Measurements from ENCODE around the gene RASA2. TPM values are rescaled to one million over a fixed set of nuclear protein-coding genes. Genes with fewer than 3 reads are reported as not detected.
"Not testable (repeated sequence)": the region's sequence is repeated elsewhere in the genome, so short reads cannot be mapped to it uniquely, and the experiment has no call there.

The RASA2 gene
- total RNA-seq, 2 donors from 2014 or later = 15.1 to 20.0 TPM

DNA sequence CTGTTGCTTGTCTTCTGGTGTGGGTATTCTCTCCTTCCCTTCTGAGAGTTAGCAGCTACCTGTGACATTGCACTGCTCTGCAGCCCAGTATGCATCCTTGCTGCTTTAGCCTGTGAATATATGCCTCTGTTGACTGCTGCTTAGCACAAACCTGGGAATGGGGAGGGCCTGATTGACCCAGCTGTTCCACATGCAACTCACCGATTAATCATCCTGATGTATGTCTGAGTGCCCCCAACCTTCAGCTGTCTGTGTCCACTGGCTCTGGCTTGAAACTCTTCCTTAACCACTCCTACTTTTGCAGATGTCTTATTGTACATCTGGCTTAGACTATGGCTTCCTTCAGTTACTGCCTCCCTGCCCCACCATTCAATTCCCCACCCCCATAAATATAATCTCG, 119.1 kb downstream of the RASA2 start:
- intact Hi-C loops (cut with DNase I, micrococcal nuclease) = no loop called here
- no peak for DNase-seq
- ATAC-seq = no peak

DNA sequence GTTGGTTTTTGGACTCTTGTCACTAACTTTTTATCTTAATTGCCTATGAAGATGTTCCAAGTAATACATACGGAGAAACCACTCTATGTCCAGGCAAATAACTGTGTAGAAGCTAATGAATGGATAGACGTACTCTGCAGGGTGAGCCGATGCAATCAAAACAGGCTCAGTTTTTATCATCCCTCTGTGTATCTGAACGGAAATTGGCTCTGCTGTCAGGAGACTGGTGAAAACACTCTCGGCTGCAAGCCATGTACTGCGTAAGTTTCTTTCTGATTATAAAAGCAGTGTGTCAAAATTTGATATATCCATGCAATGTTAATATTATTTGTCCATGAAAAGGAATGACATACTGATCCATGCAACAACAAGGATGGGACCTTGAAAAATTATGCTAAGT, 121.6 kb downstream of the RASA2 start:
- no peak for ATAC-seq
- intact Hi-C loops (cut with DNase I, micrococcal nuclease) = no loop called here
- no peak for DNase-seq

- ATAC-seq (no peak), DNase-seq (no peak)
- intact Hi-C loops (cut with DNase I, micrococcal nuclease) = no loop called here
Measured at GRCh38 chr3:141610939-141611338, 124.1 kb downstream of the RASA2 start.

DNA sequence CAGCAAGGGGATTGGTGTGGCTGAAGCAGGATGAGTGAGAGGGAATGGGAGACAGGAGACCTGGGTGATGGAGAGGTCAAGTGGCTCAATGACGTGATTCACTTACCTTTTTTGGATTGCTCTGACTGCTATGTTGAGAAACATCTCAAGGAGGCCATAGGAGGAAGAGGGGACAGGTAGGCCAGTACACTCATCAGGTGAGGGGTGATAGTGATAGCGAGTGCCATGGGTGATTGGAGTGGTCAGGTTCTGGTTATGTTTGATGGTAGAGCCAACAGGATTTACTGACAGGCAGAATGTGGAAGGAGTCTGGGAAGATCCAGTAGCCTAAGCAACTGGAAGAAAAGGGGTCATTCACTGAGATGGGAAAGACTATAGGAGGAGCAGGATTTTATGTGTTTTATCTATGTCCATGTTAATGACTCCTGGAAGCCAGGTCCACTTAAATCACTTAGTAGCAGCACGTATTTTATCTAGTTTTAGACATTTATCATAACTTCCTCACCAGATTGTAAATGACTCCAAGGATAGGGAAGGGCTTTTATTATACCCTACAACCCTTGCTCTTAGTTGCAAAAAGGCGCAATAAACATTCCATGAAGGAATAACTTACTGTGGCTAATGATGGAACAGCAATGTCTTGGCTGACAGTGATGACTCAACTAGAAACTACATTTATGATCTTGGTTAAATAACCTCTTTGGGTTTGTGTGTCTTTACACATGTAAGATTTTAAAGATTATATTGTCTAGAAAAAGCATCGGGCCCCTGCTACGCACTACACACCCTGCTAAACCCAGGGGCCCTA, 131.5 kb downstream of the RASA2 start:
- DNase-seq (no peak), ATAC-seq (peak; percentile 97)
- intact Hi-C loops (cut with DNase I, micrococcal nuclease) = no loop called here

- DNase-seq = no peak
- ATAC-seq = no peak
- intact Hi-C loops (cut with DNase I, micrococcal nuclease) = no loop called here
Measured at GRCh38 chr3:141618938-141619337, 132.1 kb downstream of the RASA2 start.

DNA sequence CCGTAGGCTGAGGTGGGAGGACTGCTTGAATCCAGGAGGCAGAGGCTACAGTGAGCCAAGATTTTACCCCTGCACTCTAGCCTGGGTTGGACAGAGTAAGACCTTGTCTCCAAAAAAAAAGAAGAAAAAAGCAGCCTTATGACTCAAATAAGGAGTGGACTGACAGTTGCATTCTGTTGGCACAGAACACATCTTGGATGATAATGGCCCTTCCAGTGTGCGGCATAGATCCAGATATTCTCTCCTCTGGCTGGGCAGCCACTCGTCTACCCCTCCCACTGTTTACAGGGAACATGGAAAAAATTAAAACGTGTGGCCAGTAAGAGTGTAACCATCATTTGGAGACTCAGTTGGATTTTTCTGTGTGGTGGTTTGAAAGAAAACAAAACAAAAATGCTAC, 132.6 kb downstream of the RASA2 start:
- intact Hi-C loops (cut with DNase I, micrococcal nuclease) = no loop called here
- ATAC-seq = no peak
- DNase-seq = no peak

GRCh38 chr3:141623691-141624090, 136.9 kb downstream of the RASA2 start:
- DNase-seq = no peak
- intact Hi-C loops (cut with DNase I, micrococcal nuclease) = no loop called here
- no peak for ATAC-seq

DNA sequence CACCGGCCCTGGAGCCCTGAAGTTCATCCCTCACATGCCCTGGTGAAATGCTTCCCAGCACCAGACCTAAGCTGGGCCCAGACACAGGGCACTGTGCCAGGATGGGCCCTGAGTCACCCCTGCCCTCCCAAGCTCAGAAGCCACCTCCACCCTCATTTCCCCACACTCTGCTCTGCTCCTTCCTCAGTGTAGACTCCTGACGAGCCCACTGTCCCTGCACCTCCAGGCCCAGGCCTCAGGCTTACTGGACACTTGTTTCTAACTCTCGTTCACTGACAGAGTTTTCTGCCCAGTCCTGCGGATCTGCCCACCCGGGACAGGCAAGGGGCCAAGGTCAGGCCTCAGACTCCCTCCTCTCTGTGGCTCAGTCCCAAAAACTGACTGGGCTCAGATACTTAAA, 138.7 kb downstream of the RASA2 start:
- intact Hi-C loops (cut with DNase I, micrococcal nuclease) = no loop called here
- no peak for DNase-seq
- ATAC-seq = no peak

DNA sequence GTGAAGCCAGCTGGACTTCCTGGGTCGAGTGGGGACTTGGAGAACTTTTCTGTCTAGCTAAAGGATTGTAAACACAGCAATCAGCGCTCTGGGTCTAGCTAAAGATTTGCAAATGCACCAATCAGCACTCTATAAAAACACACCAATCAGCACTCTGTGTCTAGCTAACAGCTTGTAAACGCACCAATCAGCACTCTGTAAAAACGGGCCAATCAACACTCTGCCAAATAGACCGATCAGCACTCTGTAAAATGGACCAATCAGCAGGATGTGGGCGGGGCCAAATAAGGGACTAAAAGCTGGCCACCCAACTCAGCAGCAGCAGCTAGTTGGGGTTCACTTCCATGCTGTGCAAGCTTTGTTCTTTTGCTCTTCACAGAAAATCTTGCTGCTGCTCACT, 141.5 kb downstream of the RASA2 start:
- ATAC-seq; intact Hi-C loops (cut with DNase I, micrococcal nuclease): not testable (repeated sequence)

DNA sequence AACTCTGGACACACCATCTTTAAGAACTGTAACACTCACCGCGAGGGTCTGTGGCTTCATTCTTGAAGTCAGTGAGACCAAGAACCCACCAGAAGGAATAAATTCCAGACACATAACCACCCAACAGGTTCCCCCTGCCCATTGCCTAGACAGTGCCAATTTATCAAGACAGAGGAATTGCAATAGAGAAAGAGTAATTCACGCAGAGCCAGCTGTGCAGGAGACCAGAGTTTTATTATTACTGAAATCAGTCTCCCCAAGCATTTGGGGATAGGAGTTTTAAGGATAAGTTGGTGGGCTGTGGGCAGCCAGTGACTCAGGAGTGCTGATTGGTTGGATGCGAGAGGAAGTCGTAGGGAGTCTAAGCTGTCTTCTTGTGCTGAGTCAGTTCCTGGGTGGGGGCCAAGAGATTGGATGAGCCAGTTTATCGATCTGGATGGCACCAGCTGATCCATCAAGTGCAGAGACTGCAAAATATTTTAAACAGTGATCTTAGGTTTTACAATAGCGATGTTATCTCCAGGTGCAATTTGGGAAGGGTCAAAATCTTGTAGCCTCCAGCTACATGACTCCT, 142.1 kb downstream of the RASA2 start:
- intact Hi-C loops (cut with DNase I, micrococcal nuclease); ATAC-seq; DNase-seq: not testable (repeated sequence)

More for the DNA sequence above, 141.5 kb downstream of the RASA2 start:
- DNase-seq = not testable (repeated sequence)

DNA sequence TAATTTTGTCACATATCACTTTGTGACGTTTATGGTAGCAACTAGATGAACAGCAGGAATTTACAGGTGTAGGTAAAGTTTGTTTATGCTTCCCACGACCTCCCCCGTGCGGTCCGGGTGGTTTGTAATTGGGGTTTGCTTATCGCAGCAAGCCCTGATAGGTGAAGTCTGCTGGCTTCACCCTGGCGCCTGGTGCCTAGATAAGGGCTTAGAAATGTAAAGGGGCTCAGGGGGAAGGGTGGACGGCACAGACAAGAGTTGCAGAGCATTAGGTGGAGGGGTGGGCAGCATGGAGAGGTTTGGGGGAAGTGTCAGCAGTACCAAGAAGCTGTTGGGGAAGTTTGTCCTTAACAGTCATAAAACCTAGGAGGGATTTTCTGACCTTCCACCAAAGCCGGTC, 143.1 kb downstream of the RASA2 start:
- ATAC-seq (no peak), DNase-seq (no peak)
- intact Hi-C loops (cut with DNase I, micrococcal nuclease) = no loop called here

DNA sequence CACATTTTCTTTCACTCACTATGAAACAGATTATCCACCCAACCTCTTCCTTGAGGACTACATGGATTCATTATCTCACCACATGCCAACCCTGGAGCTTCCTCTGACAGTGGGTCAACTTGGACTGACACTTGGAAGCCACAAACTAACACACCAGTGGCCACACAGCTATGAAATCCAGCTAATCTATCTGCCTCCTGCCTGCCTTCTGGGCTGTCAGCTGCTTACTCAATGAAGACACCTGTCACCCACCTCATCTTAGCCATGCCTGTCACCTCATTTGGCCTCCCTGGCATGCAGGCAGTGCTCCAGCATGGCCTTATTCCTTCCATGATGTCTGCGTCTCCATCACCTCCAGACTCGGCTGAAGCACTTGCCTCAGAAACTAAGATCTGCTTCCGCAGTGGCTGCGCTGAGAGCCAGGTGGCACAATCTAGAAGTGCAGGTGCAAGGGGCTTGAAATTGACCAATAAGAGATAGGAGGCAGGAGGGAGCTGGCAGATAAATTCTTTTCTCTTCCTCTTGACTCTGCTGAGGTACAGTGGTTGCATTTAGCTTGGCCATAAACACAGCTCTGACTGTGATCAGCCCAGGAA, 146.1 kb downstream of the RASA2 start:
- no peak for ATAC-seq
- intact Hi-C loops (cut with DNase I, micrococcal nuclease) = no loop called here
- no peak for DNase-seq

GRCh38 chr3:141642215-141642614, 155.4 kb downstream of the RASA2 start:
- intact Hi-C loops (cut with DNase I, micrococcal nuclease) = no loop called here
- ATAC-seq (no peak), DNase-seq (no peak)

DNA sequence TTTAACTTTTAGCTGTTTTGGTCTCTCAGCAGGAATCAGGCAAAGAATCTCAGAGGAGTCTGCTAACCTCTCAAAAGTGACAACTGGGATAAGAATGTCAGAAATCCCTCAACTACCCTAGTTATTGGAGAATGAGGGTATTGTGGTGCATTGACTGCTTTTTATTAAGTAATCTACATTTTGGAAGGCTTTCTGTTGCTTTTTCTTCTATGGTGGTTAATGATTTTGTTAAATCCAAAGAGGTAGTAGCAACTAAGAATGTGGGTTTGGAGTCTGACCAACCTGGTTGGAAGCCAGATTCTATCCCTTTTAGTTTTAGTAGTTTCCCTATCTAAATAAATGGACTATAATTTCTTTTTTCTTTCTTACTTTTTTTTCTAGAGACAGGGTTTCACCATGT, 156.6 kb downstream of the RASA2 start:
- intact Hi-C loops (cut with DNase I, micrococcal nuclease) = no loop called here
- DNase-seq (no peak), ATAC-seq (no peak)

DNA sequence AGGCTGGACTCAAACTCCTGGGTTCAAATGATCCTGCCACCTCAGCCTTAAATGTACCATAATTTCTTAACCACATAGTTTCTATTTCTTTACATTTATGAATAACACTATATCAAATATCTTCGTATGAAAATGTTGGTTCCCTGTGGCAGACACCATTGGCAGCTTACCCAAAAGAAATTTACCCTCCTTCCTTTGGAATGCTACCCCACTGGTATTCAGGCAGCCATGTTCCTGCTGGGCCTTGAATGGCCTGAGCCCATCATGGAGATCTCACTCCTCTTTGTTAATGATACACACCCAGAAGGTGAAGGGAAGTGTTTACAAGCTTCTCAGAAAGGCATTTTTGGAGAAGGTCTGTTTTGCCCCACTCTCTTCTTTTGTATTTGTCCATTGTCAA, 157.0 kb downstream of the RASA2 start:
- DNase-seq (no peak), ATAC-seq (no peak)
- intact Hi-C loops (cut with DNase I, micrococcal nuclease) = no loop called here

- DNase-seq (peak; percentile 67 to 87), ATAC-seq (peak; percentile 80)
- intact Hi-C loops (cut with DNase I, micrococcal nuclease) = no loop called here
Measured at GRCh38 chr3:141644931-141645330, 158.1 kb downstream of the RASA2 start.

- intact Hi-C loops (cut with DNase I, micrococcal nuclease) = no loop called here
- DNase-seq (peak; percentile 16 to 62), ATAC-seq (peak; percentile 93)
Measured at GRCh38 chr3:141646760-141647561, 160.1 kb downstream of the RASA2 start.

DNA sequence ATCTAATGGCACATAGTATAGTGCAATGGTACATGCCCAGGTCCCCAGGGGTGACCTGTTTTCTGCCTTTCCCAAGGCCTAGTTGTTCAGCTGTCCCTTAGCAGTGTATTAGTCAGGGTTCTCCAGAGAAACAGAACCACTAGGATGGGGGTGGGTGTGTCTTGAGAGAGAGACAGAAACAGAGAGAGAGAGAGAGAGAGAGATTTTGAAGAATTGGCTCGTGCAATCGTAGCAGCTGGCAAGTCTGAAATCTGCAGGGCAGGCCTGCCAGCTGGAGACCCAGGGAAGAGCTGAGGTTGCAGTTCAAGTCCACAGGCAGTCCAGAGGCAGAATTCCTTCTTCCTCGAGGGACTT, 160.7 kb downstream of the RASA2 start:
- DNase-seq = no peak
- intact Hi-C loops (cut with DNase I, micrococcal nuclease) = no loop called here
- no peak for ATAC-seq

GRCh38 chr3:141648055-141648910, 161.5 kb downstream of the RASA2 start:
- DNase-seq = no peak
- ATAC-seq = no peak
- intact Hi-C loops (cut with DNase I, micrococcal nuclease) = no loop called here
